Amniotic stem cell (primary cell): ENCODE results near the gene IGSF10.

Experiments
- DNase-seq: peaks from one replicate; lab custom pipeline; 2025; lab: John Stamatoyannopoulos, UW

IGSF10 gene

DNA sequence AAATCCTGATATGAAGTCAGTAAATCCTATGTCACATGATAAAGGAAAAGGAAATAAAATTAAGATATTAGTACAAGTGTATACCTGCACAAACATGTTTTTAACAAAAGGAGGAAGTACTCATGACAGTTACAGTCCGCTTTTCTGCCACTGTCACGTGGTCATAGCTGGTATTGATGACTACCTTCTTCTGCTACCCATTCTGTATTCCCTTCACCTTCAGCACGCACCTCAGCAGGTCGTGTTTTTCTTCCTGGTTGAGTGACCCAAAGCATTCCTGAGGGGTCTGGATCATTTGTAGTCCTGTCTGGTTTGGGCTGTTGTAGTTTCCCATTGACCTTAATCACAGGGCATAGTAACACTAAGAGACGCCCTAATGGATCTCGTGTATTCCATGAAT is 41.1 kb downstream of the IGSF10 start:
- no peak for DNase-seq

DNA sequence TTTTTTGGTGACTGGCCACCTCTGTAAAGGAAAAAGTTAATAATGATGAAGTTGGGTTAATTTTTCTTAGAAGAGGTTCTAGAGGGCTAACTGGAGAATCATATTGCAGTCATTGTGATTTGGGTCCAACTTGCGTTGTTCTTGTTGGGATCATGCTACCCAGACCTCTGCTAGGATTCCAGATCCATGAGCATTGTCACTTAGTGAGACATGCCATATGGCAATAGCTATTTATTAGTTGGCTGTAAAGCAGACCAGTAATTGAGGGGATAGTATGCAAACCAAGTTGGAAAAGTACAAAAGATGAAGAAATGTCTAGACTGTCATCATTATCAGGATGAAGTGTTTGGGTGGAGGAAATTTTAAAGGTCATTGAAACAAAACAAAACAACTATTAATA is 45.6 kb downstream of the IGSF10 start:
- no peak for DNase-seq

DNA sequence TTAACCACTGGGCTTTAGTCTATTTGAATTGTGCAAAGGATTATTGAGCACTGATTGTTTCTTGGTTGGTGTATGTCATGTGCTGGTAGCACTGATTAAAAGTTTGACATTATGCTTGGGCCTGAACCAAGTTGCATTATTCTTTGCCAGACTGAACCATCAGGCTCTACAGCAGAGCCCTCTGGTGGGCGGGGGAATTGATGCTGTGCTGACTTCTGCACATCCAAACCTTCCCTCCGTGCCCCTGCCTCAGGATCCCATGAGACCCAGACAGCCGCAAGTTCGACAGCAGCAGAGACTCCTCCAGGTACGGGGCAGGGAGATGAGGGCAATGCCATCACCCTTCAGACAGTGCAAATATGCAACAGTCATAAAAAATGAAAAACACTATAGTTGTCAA is 47.9 kb downstream of the IGSF10 start:
- DNase-seq = no peak
